GM21381 (cell line): ENCODE data around the gene WWP2.
"Not testable (repeated sequence)": the region's sequence is repeated elsewhere in the genome, so short reads cannot be mapped to it uniquely, and the experiment has no call there.

Experiments
- ATAC-seq: cut with Tn5 transposase; IDR thresholded peaks from one replicate; pipeline ENCODE4 v1.9.1; 2021; ENCODE audit warnings: mild to moderate bottlenecking, moderate library complexity; ENCODE audit not compliant: unreplicated experiment

Gene WWP2

GRCh38 chr16:69793526-69793925 lies 31.4 kb downstream of the WWP2 start:
- no peak for ATAC-seq

DNA sequence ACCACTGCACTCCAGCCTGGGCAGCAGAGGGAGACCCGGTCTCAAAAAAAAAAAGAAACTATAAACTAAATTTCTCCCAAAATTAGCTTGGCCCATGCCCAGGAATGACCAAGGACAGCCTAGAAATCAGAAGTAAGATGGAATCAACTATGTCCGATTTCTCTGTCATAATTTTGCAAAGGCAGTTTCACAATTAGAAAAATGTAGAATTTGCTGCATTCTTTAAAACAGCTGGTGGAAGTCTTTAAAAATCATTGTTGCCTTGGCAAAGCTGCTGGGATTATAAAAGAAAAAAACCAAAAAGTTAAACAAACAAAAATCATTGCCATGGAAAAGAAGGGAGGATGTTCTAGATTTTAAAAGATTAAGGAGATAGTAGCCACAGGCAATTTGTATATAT lies 32.4 kb downstream of the WWP2 start:
- no peak for ATAC-seq

DNA sequence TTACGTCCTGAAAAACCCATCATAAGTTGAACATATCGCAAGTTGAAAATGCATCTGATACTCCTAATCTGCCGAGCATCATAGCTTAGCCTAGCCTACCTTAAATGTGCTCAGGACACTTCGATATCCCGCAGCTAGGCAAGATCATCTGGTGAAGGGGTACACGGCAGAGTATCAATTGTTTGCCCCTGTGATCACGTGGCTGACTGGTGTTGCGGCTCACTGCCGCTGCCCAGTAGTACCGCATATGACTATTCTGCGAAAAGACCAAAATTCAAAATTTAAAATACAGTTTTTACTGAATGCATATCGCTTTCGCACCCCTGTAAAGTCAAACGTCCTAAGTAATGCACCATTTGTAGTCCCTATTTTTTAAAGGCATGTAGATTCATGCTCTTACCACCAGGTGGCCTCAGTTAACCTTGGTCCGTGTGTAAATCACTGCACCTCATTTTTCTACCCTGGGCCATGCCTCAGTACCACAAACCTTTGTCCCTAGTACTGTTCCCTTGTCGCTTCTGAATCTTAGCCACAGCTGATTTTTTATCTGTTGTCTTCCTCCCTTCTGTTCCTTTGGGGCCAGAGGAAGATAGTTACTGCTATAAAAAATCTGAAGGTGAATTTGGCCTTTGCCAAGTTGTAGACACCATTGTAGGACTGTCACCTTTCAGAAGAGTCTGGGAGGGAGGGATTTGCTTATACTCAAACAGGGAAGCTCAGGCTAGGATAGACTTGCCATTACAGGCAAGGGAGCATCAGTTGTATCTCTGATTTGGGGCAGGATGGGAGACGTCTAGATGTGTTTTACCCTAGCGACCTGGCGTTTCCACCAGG lies 34.4 kb downstream of the WWP2 start:
- ATAC-seq = no peak

DNA sequence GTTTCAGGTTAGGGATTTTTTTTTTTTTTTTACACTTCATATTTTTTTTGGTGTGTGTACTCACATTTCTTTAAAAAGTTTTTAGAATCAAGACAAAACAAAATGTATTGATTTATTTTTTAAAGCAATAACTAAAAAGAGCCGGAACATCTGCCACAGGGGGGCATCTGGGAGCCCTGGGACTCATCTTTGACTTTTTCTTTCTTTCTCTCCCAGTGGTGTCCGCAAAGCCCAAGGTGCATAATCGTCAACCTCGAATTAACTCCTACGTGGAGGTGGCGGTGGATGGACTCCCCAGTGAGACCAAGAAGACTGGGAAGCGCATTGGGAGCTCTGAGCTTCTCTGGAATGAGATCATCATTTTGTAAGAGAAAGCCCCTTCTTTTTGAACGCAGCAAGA lies 36.3 kb downstream of the WWP2 start:
- ATAC-seq = no peak

GRCh38 chr16:69799611-69800031 lies 37.5 kb downstream of the WWP2 start:
- no peak for ATAC-seq

- no peak for ATAC-seq
Observed at GRCh38 chr16:69804297-69804696, 42.2 kb downstream of the WWP2 start.

DNA sequence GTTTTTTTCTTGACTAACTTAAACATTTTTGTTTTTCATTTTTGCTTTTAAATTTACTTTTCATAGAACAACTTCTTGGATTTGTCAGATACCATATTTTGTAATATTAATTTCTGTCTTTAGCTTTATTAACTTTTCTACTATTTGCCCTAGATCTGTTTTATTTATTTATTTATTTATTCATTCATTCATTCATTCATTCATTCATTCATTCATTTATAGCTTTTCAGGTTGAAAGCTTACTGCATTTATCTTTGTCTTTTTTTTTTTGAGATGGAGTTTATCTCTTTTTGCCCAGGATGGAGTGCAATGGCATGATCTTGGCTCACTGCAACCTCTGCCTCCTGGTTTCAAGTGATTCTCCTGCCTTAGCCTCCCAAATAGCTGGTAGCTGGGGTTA lies 44.6 kb downstream of the WWP2 start:
- not testable (repeated sequence) for ATAC-seq

- ATAC-seq = no peak
Observed at GRCh38 chr16:69812688-69813014, 50.5 kb downstream of the WWP2 start.

- no peak for ATAC-seq
Observed at GRCh38 chr16:69814078-69814477, 51.9 kb downstream of the WWP2 start.

DNA sequence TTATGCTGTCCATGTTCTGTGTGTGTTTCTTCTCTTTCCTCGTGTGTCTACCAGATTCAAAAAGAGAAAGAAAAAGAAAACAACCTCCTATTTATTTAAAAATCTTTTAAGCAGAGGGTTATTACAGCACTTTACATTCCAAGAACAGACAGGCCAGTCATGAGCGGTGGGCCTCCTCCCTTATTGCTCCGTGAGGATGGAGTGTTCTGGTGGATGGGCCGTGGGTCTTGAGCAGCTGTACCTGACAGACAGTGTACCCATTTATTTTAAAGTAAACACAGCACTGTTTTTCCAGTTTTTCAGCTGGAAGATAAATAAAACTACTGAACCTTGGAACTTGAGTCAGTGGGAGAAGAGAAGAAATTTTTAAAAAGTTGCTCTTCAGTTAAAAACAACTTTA lies 52.4 kb downstream of the WWP2 start:
- no peak for ATAC-seq

DNA sequence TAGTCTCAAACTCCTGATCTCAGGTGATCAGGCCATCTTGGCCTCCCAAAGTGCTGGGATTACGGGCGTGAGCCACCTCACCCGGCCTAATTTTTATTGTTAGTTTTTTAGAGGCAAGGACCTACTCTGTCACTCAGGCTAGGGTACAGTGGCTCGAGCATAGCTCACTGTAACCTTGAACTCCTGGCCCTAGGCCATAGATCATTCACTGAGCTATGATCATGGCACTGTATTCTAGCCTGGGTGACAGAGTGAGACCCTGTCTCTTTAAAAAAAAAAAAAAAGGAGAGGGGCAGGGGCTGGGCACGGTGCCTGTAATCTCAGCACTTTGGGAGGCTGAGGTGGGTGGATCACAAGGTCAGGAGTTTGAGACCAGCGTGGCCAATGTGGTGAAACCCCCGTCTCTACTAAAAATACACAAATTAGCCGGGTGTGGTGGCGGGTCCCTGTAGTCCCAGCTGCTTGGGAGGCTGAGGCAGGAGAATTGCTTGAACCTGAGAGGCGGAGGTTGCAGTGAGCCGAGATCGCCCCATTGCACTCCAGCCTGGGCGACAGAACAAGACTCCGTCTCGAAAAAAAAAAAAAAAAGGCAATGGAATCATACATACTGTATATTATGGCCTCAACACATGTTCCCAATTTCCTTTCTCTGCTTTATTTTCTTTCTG lies 53.2 kb downstream of the WWP2 start:
- not testable (repeated sequence) for ATAC-seq

GRCh38 chr16:69816996-69817395 lies 54.9 kb downstream of the WWP2 start:
- ATAC-seq = no peak

DNA sequence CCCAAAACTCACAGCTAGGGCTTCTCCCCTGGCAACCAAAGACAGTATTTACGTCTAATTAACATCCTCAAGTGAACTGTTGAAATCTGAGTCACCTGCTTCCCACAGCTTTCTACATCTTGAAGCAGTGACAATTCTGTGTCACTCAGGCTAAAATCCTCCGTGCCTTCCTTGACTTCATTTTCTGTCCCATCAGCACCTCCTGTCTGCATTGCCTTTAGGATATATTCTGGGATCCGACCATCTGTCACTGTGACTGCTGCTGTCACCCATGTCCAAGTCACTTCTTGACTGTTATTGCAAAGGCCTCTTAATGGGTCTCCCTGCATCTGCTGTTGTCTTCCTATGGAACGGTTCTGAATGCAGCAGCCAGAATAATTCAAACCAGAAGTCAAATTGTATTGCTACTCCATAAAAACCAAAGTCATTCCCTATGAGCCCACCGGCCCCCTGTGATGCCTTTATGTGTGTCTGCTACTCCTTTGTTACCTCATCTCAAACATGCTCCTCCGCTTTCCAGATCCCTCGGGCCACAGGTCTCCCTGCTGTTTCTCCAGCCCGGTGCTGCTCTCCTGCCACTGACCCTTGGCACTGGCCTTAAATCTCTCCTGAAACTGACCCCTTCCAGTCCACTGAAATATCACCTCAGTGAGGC lies 56.9 kb downstream of the WWP2 start:
- no peak for ATAC-seq

DNA sequence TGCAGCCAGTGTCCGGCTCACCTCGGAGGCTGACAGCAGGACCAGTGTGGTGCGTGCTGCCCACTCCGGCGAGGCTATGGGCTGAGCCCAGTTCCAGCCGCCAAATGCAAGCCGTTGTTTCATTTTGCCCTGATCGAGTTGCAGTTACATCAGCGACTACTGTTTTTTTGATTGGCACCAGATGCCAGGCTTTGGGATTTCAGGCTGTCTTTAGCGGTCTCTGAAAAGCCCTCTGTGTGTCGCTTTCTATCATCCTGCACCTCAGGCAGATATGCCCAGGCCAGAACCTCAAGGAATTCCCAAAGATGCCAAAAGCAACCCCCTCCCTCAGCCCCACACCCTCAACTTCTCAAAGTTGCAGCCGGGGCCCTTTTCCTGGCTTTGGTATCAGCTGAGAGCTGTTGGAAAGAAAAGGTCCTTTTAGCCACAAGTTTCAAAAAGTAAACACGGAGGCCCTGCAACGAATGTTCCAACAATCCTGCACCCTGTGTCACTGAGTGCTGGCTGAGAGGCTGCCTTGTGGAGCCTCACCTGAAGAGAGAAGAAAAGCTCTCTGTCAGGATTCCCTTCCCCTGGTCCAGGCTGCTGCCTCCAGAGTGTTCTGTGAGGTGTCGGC lies 58.9 kb downstream of the WWP2 start:
- no peak for ATAC-seq

GRCh38 chr16:69821844-69822173 lies 59.7 kb downstream of the WWP2 start:
- no peak for ATAC-seq

GRCh38 chr16:69822174-69822935 lies 60.2 kb downstream of the WWP2 start:
- ATAC-seq = no peak

DNA sequence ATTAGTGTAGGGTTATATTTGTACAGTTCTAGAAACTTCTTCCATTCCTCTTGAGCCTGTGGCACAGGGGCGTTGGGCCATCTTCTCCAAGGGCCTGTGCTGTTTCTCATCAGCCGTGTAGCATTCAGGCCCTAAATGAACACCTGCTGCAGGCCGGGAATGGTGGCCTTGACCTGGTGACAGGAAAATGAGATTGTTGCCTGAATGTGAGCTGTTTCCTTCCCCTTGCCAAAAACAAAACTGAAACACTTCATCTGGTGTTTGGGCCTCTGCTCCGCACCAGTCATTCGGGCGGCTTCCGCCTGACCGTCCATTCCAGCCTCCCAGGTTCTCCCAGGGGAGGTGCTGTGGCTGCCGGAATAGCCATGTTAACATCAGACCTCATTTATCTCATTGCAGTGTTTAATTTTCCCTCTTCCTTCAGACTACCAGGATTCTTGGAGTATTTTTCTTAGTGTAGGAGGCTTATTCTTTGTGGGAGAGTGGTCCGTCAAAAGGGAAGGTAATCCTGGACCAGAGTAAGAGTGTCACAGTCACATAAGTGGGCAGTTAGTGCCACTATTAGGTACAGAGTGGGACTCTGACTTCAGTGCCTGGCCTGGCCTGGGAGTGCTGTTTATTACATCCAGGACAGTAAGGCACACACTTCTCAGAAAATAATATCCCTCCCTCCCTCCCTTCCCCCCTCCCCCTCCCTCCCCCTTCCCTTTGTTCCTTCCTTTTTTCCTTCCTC lies 61.9 kb downstream of the WWP2 start:
- ATAC-seq = peak; percentile 82

GRCh38 chr16:69824564-69825142 lies 62.5 kb downstream of the WWP2 start:
- not testable (repeated sequence) for ATAC-seq

DNA sequence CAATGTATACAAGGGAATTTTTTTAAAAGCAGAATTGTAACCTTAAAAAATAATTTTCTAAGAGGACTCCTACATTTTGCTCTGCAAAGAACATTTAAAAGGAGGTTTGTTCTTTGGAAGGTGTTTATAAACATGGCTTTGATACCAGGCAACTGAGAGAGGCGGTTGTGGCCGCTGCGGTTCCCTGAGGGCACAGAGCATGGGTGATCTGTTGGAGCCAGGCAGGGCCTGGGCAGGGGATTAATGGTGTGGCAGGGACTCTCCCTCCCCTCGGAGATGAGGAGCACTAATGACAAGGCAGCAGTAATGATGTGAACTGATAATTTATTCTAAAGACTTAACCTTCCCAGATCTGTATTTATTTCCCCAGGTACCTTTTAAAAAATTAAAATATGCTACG lies 65.4 kb downstream of the WWP2 start:
- no peak for ATAC-seq

DNA sequence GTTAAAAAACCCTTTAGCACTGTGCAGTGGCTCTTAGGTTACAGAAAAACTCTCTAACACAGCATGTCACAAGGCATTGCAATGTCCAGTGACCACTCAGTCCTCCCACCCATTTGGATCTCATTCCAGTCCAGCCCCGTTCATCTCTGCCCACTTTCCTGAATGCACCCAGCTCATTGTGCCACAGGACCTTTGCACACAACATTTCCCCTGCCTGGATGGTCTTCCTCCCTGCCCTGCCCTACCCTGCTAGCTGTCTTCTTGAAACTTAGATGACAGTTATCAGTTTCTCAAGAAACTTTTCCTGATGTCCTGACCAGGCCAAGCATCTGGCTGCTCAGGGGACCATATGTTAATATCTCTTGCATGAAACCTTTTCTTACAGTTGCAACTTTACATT lies 67.2 kb downstream of the WWP2 start:
- no peak for ATAC-seq
